ENCODE results near the gene RETREG3. TPM values are rescaled to one million over a fixed set of nuclear protein-coding genes. Genes with fewer than 3 reads are reported as not detected.

RETREG3 gene
- total and polyA plus RNA-seq, 9 of the 15 experiments (the other 6 are each of a cell fraction or from before 2014, with no cell fraction given): 4.1 to 39.0 (median 16.9) TPM

- TF ChIP-seq MGA (IDR thresholded peaks at IDR 0.05) (peak; percentile 39; the same call in 1 of the 2 replicates), U2AF2 (optimal IDR thresholded peaks at IDR 0.05; ENCODE audit: low read depth, low read length) (no peak), ILK (tag; IDR thresholded peaks at IDR 0.05; ENCODE audit: borderline replicate concordance, low read depth) (no peak), TFAP4 (CRISPR knock-in tag; IDR thresholded peaks at IDR 0.05; ENCODE audit: borderline replicate concordance) (peak; percentile 76; the same call in 1 of the 2 replicates), USF2 (CRISPR knock-in tag; IDR thresholded peaks at IDR 0.05) (no peak), ZNF583 (CRISPR knock-in tag; IDR thresholded peaks at IDR 0.05) (peak; percentile 42; the same call in 1 of the 2 replicates), GTF2B (IDR thresholded peaks at IDR 0.05; ENCODE audit: extremely low read depth, insufficient read length) (no peak), HES1 (IDR thresholded peaks at IDR 0.05; ENCODE audit: low read depth) (no peak), POLR2B (IDR thresholded peaks at IDR 0.05; ENCODE audit: low read depth, partially characterized antibody) (peak; percentile 63)
These were observed 54.7 kb downstream of the RETREG3 start (continued) for GRCh38 chr17:42554250-42555121.
